H4 (cell line): ENCODE results near the gene MAN1C1. TPM values are rescaled to one million over a fixed set of nuclear protein-coding genes. Genes with fewer than 3 reads are reported as not detected.

Source experiments
- DNase-seq: peaks from one replicate; pipeline ENCODE4 v3.0.0-alpha.2; 2015; ENCODE audit warnings: low spot score
- total RNA-seq: library from RNA; depleted of rRNA; stranded (reverse); fragments of >200 nt; shearing (Covaris generic); gene quantifications from 2 replicates; pipeline ENCODE4 v1.2.3, GENCODE V29; 2014

The MAN1C1 gene
- total RNA-seq, 1 experiment from 2014 or later = 0.95 TPM

- DNase-seq = no peak
Measured at GRCh38 chr1:25738499-25738898, 121.9 kb downstream of the MAN1C1 start.

GRCh38 chr1:25739341-25739740, 122.8 kb downstream of the MAN1C1 start:
- DNase-seq = no peak

- no peak for DNase-seq
Measured at GRCh38 chr1:25740071-25740470, 123.5 kb downstream of the MAN1C1 start.

GRCh38 chr1:25742316-25742715, 125.7 kb downstream of the MAN1C1 start:
- DNase-seq = no peak

GRCh38 chr1:25743164-25744139, 126.9 kb downstream of the MAN1C1 start:
- DNase-seq = no peak

- no peak for DNase-seq
Measured at GRCh38 chr1:25744140-25744581, 127.6 kb downstream of the MAN1C1 start.

GRCh38 chr1:25744636-25745425, 128.2 kb downstream of the MAN1C1 start:
- DNase-seq = no peak

- no peak for DNase-seq
Measured at GRCh38 chr1:25746299-25747045, 129.9 kb downstream of the MAN1C1 start.

- DNase-seq = no peak
Measured at GRCh38 chr1:25747046-25747719, 130.6 kb downstream of the MAN1C1 start.

GRCh38 chr1:25748531-25749205, 132.1 kb downstream of the MAN1C1 start:
- DNase-seq = no peak

- DNase-seq = no peak
Measured at GRCh38 chr1:25750923-25751605, 134.5 kb downstream of the MAN1C1 start.

GRCh38 chr1:25754470-25755181, 138.0 kb downstream of the MAN1C1 start:
- no peak for DNase-seq

- DNase-seq = no peak
Measured at GRCh38 chr1:25755475-25756125, 139.0 kb downstream of the MAN1C1 start.

- no peak for DNase-seq
Measured at GRCh38 chr1:25756215-25756614, 139.6 kb downstream of the MAN1C1 start.

- no peak for DNase-seq
Measured at GRCh38 chr1:25757151-25757845, 140.7 kb downstream of the MAN1C1 start.

- DNase-seq = no peak
Measured at GRCh38 chr1:25757846-25758185, 141.2 kb downstream of the MAN1C1 start.

- no peak for DNase-seq
Measured at GRCh38 chr1:25758466-25759070, 142.0 kb downstream of the MAN1C1 start.

- DNase-seq = no peak
Measured at GRCh38 chr1:25760122-25760719, 143.6 kb downstream of the MAN1C1 start.
